Measurements from ENCODE around the gene C7orf57.
"Not testable (repeated sequence)": the region's sequence is repeated elsewhere in the genome, so short reads cannot be mapped to it uniquely, and the experiment has no call there.

Gene C7orf57

GRCh38 chr7:48035967-48036478 lies 680 bp downstream of the C7orf57 start:
- no peak for DNase-seq (ENCODE audit: low spot score)

DNA sequence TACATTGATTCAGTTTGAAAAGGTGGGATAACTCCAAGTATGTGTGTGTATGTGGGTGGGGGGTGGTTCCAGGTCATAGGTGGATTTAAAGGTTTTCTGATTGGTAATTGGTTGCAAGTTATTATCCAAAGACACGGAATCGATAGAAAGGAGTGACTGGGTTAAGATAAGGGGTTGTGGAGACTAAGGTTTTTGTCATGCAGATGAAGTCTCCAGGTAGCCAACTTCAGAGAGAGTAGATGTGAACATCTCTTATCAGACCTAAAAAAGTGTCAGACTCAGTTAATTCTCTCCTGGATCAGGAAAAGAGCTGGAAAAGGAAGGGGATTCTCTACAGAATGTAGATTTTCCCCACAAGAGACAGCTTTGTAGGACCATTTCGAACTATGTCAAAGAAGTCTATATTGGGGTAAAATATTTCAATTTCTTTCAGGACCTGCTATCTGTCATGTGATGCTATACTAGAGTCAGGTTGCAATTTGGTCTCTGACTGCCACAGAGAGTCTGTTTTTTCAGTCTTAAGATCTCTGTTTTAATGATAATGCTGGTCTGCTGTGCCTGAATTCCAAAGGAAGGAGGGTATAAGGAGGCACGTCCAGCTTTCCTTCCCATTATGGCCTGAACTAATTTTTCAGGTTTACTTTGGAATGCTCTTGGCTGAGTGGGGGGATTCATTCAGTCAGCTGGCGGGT lies 3.6 kb downstream of the C7orf57 start:
- DNase-seq (ENCODE audit: low spot score): no peak

- DNase-seq (ENCODE audit: low spot score): no peak
Observed at GRCh38 chr7:48040944-48041652, 5.8 kb downstream of the C7orf57 start.

- no peak for DNase-seq (ENCODE audit: low spot score)
Observed at GRCh38 chr7:48041653-48041970, 6.3 kb downstream of the C7orf57 start.

DNA sequence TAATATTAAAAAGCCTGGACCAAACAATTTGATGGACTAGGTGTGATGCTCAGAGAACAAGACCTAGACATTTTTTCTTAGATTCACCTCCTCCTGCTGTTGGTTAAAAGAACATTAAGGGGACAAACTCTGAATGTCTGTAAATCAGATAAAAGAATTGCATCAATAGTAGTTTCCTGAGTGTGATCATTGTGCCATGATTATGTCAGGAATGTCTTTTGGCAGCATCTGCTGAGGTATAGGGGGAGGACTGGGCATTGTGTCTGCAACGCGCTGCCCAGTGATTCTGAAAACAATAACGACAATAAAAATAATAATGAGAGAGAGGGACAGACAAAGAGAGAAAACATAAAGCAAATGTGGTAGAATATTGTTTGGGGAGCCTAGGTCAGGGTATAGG lies 6.9 kb downstream of the C7orf57 start:
- DNase-seq (ENCODE audit: low spot score): no peak

DNA sequence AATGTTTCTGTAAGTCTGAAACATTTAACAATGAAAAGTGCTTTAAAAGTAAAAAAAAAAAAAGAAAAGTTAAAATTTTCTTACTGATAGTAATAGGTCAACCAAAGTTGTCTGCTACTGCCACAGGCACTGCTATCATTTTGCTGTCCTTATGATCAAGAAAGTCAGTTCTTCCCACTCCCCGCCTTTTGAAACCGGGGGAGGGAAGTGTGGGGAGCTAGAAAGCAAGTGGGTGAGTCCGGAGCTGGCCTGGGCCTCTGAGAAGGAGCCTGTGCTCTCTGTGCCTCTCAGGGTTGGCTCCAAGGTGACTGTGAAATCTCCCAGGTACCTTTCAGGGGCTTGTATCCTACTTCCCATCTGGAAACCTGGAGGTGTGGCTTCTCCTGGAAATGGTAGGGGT lies 7.3 kb downstream of the C7orf57 start:
- DNase-seq (ENCODE audit: low spot score): no peak

DNA sequence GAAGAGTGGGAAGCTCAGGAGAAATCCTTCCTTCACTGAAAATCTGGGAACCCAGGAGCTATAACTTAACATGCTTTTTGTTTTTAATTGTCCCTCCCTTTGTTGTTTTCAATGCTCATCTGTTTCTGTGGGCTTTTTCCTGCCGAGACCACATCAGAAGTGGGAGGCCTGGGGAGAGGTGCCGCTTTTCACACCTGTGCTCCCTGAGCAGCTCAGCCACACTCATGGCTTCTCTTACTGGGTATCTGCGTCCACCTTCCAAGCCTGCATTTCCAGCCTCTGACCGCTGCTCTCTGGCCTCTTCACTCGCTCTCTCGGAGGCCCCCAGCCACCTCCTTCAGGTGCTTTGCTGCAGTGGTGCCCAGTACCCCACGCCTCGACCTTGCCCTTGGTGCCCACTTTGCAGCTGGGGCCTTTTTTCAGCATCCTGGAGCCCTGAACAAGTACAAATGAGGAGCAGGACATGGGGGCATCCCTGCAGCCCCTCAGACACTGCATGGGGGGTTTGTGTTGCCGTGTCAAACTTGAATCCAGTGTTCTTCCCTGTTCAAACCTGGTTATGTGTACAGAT lies 9.9 kb downstream of the C7orf57 start:
- DNase-seq (ENCODE audit: low spot score): no peak

GRCh38 chr7:48046458-48046857 lies 11.1 kb downstream of the C7orf57 start:
- no peak for DNase-seq (ENCODE audit: low spot score)

- no peak for DNase-seq (ENCODE audit: low spot score)
Observed at GRCh38 chr7:48048113-48048512, 12.8 kb downstream of the C7orf57 start.

GRCh38 chr7:48049850-48050249 lies 14.5 kb downstream of the C7orf57 start:
- no peak for DNase-seq (ENCODE audit: low spot score)

DNA sequence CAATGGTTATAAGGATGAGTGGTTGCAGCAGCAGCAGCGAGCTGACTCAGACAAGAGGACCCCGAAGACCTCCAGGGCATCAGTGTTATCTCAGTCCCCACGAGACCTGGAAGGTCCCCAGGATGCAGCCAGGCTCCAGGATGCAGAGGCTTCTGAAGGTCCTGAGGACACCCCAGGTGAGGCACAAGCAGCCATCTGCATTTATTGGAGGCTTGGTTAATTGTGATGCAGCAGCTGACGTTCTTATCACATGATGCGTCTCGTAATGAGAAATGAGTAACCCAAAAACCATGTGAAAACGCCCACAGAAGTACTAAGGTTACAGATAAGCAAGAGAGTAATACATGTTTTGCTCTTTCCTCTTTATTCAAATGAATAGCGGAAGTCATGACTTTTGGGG lies 17.4 kb downstream of the C7orf57 start:
- DNase-seq (ENCODE audit: low spot score): no peak

GRCh38 chr7:48053736-48054135 lies 18.4 kb downstream of the C7orf57 start:
- DNase-seq (ENCODE audit: low spot score): no peak

- DNase-seq (ENCODE audit: low spot score): no peak
Observed at GRCh38 chr7:48058990-48059389, 23.6 kb downstream of the C7orf57 start.

GRCh38 chr7:48059706-48060105 lies 24.4 kb downstream of the C7orf57 start:
- DNase-seq (ENCODE audit: low spot score): no peak

DNA sequence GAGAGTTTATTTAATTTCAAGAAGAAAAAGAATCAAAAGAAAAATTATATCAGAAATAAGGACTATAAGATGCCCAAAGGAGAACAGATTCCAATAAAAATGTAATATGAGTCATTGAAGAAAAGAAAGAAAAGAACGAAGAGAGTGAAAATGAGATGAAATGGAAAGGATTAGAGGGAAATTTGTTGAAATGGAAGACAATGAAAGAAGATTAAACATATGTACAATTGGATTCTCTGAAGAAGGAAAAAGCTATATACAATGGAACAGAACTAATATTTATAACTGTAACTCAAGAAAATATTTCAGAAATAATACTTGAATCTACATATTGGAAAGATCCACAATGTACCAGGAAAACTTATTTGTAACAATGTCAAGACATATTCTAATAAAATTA lies 28.6 kb downstream of the C7orf57 start:
- DNase-seq (ENCODE audit: low spot score): no peak

- DNase-seq (ENCODE audit: low spot score): no peak
Observed at GRCh38 chr7:48067475-48067874, 32.1 kb downstream of the C7orf57 start.

DNA sequence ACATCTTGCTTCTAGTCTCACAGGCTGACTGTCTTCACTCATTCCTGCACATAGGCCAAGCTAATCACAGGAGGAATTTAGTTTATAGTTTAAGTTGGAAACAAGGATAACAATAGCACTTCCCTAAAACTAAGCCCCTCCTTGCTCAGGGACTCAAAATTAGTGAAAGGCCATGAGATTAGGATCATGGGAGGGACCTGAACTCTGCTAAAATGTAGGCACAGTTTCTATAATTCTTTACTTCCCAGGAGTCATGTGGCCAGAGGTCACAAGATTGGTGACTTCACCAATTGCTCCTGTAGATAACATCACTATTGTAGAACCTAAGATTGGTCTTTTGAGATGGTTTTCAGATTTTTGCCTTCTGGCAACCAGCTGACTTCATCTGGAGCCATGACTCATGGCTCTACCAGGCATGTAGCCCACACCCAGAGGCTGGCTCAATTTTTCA lies 38.9 kb downstream of the C7orf57 start:
- DNase-seq (ENCODE audit: low spot score): no peak

- no peak for DNase-seq (ENCODE audit: low spot score)
Observed at GRCh38 chr7:48077423-48077822, 42.1 kb downstream of the C7orf57 start.

DNA sequence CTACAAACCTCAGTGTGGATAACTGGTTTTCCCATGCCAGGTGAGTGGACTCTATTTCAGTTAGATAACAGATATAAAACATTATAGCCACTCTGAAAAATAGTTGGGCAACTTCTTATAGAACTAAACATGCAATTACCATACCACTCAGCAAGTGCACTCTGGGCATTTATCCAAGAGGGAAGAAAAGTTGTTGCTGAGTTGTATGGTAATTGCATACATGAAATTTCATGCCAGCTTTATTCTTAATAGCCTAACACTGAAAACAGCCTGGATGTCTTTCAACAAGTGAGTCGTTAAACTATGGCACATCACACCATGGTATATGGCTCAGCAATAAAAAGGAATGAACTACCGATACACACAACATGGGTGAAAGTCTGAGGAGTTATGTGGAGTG lies 43.1 kb downstream of the C7orf57 start:
- no peak for DNase-seq (ENCODE audit: low spot score)

DNA sequence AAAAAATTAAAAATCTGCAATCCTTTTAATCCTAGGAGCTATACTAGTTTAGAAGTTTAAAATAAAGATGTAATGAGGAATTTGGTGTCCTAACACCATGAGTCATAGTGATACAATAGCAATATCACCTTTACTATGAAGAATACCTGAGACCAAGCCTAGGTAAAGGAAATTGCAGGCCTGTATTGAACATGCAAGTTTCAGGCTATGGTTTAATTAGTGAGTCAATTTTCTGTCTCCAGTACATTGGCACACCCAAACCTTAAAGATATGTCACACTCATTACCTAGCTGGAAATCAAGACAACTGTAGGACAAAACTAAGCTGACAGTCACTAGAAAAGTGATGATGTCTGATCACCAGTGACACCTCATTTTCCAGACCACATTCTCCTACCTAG lies 47.0 kb downstream of the C7orf57 start:
- not testable (repeated sequence) for DNase-seq (ENCODE audit: low spot score)

GRCh38 chr7:48083114-48083830 lies 47.9 kb downstream of the C7orf57 start:
- peak; percentile 40 for DNase-seq (ENCODE audit: low spot score)

DNA sequence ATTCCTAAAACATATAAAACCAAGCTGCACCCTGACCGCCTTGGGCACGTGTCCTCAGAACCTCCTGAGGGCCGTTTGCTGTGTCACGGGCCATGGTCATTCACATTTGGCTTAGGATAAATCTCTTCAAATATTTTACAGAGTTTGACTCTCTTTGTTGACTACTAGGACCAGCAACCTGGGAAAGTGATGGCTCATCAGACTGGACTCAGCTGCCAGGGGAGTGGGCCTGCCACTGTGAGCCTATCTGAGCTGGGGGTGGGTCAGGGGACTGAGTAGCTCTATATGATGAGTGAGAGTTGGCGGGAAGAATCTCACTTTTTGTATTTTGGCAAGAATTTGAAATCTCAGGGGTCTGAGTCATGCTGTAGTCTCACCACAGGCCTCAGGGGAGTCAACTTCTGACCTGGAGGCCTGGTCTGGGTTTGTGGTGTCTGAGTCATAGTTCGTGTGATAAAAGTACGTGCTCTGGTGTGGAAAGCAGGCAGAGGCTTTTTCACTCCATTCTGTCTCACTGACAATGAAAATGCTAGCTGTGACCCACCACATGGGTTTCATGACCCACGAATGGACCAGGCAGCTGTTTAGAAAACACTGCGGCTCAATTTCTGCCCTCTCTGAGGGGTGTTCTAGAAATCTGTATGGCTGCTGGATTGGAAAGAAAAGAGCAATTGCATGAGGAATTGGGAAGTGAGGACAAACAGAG lies 49.5 kb downstream of the C7orf57 start:
- peak; percentile 93 for DNase-seq (ENCODE audit: low spot score)

All from activated CD4-positive, alpha-beta T cell treated with anti-CD3 and anti-CD28 coated beads, Interleukin-2, Interleukin-4, amounts not matched to agents 100 ng/mL and 50 ng/mL, durations not matched to agents 16 hours and 8 hours (primary cell).